NCI-H1417 treated with DMSO at 0.1 percent for 48 hours (cell line): ENCODE data around the gene ZNF446.
"Not testable (repeated sequence)": the region's sequence is repeated elsewhere in the genome, so short reads cannot be mapped to it uniquely, and the experiment has no call there.

ENCODE experiments used
- DNase-seq: peaks from one replicate; lab custom pipeline; 2025; lab: John Stamatoyannopoulos, UW

Gene ZNF446

DNA sequence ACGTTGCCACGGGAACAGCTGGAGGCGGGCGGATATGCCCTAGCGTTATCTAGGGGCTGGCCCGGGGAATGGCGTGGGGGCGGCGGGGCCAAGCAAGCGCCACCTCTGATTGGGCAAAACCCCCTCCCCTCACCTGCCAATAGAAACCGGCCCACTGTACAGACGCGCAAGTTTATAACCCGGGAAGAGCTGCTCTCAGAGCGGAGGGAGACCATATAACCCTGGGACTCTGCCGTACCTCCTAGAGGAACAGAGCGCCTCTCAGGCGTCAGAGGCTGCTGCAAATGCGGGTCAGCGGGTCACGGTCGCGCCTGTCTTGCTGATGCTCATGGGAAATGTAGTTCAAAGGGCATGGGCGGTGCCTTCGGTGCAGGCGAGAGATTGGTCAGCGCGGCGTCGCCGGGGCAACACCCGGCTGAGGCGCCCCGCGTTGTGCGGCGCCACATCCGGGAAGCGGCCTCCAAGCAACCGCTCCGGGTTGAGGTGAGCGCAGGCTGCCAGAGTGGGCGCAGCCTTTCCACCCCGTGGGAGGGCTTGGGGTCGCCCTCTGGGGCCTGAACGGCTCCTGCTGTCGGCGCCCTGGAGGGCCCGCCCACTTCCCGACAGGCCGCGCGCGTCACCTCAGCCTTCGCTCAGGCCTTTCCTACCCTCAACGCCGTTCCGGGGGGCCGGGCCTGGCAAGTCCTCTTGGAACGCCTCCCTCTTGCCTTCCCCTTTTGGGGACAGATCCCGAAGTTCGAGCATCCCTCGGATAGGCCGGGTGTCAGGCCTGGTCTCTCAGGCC lies at the start of gene ZNF446:
ZNF446 (plus strand) TSS at position 639 of the 784 bp plus-strand sequence. CDS start 867 bp downstream, outside the sequence.
- DNase-seq = peak; percentile 80

DNA sequence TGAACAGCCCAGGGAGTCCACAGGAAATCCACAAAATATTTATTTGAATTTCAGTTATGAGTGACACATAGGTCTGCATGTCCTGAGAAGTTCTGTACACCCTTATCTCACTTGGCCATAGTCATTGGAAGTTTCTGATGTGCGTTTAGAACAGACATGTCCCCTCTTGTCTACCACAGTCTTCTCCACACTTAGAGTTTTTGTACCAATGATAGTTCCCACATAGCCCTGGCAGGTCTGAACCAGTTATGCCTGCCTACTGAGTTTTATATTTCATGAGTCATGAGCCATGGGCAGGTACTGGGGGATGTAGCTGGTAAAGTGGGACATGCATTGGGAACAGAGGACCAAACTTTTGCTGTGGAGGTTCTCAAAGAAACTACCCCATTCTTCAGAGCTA lies 47.5 kb upstream of the ZNF446 start:
- no peak for DNase-seq

- DNase-seq = no peak
Observed at GRCh38 chr19:58429745-58430144, 46.4 kb upstream of the ZNF446 start.

- DNase-seq = no peak
Observed at GRCh38 chr19:58434217-58434616, 41.9 kb upstream of the ZNF446 start.

DNA sequence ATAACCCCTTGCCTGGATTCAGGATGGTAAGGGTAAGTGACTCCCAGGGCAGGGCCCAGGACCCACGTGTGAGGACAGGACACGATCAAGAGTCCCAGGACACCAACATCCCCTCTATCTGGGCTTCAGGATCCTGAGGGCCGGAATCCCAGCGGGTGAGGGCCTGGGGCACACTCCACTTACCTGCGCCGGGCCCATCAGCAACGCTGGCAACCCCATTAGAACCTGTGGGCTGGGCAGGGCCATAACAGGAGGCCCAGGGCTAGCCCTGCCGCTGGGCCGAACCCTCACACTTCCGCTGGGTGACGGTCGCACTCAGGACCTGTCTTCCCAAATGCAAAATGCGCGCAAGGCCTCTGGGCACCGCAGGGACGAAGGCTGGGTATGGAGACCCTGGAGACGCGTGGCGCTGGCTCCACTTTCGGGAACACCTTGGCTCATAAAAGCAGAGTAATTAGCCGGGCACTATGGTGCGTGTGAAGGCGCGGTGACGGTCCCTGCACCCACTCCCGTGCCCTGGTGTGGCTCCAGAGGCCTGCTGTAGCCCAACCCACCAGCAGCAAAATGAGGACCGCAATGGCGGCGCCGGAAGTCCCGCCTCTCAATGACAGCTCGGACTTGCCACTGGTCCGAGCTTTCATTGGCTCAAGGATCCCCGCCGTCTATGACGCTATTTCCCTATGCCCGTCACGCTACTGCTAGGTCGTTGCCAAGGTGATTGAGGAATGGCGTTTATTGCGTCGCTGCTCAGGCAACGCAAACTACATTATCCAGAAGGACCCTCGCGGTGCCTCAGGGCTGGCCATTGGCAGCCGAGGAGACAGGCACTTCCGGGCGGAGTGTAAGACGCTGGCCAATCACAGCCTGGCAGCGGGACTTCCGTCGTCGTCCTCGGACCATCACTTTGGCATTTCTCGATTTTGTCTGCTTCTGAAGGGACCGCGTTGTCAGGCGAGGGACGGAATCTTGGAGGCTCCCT lies 36.3 kb upstream of the ZNF446 start, which contains the start of gene ZNF132:
ZNF132 (minus strand) TSS at position 578 of the 979 bp plus-strand sequence; CDS start at position 246, 332 bp downstream.
- DNase-seq = peak; percentile 80

DNA sequence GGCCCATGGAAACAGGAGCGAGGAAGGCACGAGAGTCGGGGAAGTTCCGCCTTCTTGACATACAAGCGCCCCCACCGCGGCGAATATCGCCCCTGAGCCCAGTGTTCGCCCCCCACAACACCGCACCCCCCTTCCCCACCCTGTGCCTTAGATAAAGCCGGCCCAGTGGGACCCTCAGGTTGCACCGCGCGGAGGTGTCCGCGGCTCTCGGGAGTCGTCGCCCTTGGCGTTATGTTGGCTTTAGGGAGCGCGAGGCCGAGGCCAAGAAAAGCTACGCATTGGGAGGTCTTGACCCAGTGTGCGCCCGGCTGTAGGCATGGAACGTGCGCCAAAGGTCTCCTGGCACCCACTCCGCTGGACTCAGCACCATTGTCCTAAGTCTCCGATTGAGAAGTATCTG lies 35.6 kb upstream of the ZNF446 start:
- DNase-seq = no peak

- DNase-seq = not testable (repeated sequence)
Observed at GRCh38 chr19:58442986-58443385, 33.2 kb upstream of the ZNF446 start.

DNA sequence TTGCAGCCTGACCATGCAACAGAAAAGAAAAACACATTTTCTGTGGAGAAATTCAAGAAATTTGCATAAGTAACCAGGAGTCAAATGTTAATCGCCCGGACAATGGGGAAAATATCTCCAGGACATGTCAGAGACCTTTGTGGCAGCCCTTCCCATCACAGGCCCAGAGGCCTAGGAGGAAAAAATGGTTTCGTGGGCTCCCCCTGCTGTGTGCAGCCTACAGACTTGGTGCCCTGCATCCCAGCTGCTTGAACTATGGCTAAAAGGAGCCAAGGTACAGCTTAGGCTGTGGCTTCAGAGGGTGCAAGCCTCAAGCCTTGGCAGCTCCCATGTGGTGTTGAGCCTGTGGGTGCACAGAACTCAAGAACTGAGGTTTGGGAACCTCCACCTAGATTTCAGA lies 27.3 kb upstream of the ZNF446 start:
- not testable (repeated sequence) for DNase-seq

DNA sequence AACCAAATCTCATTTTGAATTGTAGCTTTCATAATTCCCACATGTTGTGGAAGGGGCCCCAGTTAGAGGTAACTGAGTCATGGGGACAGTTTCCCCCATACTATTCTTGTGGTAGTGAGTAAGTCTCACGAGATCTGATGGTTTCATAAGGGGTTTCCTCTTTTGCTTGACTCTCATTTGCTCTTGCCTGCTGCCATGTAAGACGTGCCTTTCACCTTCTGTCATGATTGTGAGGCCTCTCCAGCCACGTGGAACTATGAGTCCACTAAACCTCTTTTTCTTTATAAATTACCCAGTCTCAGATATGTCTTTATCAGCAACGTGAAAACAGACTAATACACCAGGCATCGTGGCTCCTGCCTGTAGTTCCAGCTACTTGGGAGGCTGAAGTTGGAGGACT lies 26.2 kb upstream of the ZNF446 start:
- DNase-seq = not testable (repeated sequence)

DNA sequence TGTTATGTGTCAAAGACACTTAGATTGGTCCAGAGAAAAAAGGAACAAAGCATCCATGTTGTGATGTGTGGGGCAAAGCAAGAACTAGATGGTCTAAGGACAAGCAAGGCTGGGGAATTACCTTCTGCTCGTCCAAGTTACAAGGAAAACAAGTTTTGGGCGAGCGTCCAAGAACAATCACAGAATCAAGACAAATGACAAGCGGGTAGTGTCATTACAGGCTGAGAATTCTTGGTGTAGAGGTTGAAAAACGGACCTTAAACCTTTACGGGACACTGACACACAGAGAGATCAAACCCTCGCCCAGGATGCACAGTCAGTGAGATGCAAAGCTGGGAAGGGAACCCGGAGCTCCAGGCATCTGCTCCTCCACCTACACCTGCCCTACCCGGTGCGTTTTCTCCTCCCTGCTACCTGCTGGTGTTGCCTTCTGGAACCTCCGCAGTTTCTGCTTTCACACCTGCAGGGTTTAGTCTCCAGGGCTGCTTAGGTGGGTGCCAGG lies 25.2 kb upstream of the ZNF446 start:
- no peak for DNase-seq

DNA sequence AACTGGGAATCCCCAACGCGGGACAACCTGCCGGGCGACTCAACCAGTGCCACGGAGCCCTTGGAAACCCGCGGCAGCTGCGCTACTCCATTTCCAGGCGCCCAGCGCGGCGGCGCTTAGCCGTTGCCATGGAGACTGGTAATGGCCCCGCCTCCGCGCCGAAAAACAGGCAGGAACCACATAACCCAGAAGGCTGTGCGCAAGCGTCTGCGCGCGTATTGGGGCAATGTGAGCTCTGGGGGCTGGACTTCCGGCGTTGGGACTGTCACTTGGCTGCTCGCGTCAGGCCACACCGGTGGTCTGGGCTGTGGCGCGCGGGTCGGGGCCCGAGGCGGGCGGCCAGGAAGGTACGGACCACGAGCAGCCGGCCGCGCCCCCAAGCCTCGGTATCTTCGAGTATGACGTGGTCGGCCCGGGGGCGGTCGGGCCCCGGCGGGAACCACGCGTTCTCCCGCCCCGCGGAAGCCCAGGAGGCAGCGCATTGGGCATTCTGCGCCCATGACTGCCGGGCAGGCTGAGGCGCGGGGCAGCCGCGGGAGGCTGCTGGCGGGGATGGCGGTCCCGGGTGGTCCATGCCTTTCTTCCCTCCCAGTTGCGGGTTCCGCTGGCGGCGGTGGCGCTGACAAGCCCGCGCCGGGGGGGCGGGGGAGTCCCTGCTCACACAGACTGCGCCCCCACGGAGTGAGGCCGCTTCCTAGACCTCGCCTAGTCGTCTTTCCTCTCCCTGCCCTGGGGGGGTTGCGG lies 24.6 kb upstream of the ZNF446 start, which contains the start of gene ZNF324B:
ZNF324B (plus strand) TSS at position 265 of the 744 bp plus-strand sequence. CDS start 2,080 bp downstream, outside the sequence.
- DNase-seq = peak; percentile 68

GRCh38 chr19:58453743-58454142 lies 22.4 kb upstream of the ZNF446 start:
- no peak for DNase-seq

DNA sequence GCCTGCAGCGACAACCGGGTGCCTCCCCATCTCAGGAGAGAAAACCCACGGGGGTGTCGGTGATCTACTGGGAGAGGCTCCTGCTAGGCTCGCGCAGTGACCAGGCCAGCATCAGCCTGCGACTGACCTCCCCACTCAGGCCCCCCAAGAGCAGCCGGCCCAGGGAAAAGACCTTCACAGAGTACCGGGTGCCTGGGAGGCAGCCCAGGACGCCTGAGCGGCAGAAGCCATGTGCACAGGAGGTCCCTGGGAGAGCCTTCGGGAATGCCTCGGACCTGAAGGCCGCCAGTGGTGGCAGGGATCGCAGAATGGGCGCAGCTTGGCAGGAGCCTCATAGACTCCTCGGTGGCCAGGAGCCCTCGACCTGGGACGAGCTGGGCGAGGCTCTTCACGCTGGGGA lies 20.8 kb upstream of the ZNF446 start:
- no peak for DNase-seq

- no peak for DNase-seq
Observed at GRCh38 chr19:58456111-58456510, 20.0 kb upstream of the ZNF446 start.

GRCh38 chr19:58460039-58460438 lies 16.1 kb upstream of the ZNF446 start:
- no peak for DNase-seq

GRCh38 chr19:58466089-58466759 lies 9.9 kb upstream of the ZNF446 start:
- DNase-seq = no peak

DNA sequence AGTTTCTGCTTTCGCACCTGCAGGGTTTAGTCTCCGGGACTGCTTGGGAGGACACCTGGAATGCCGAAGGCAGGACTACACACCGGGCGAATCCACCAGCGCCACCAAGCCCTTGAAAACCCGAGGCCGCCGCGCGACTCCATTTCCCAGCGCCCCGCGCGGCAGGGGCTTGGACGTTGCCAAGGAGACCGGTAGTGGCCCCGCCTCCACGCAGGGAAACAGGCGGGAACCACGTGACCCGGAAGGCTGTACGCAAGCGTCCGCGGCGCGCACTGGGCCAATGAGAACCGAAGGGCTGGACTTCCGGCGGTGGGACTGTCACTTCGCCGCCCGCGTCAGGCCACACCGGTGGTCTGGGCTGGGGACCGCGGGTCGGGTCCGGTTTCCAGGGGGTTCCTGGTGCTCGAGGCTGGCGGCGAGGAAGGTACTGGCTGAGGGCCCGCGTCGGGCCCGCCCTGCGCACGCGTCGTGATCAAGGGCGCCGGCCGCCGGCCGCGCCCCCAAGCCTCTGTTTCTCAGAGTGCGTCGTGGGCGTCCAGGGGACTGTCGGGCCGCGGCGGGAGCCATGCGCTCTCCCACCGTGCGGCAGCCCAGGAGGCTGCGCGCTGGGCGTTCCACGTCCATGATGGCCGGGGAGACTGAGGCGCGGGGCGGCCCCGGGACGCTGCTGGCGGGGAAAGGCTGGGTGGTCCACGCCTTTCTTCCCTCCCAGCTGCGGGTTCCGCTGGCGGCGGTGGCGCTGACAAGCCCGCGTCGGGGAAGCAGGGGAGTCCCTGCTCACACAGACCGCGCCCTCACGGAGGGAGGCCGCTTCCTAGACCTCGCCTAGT lies 9.2 kb upstream of the ZNF446 start, which contains the start of gene ZNF324:
ZNF324 (plus strand) TSS at position 321 of the 830 bp plus-strand sequence. CDS start 2,106 bp downstream, outside the sequence.
- peak; percentile 74 for DNase-seq

DNA sequence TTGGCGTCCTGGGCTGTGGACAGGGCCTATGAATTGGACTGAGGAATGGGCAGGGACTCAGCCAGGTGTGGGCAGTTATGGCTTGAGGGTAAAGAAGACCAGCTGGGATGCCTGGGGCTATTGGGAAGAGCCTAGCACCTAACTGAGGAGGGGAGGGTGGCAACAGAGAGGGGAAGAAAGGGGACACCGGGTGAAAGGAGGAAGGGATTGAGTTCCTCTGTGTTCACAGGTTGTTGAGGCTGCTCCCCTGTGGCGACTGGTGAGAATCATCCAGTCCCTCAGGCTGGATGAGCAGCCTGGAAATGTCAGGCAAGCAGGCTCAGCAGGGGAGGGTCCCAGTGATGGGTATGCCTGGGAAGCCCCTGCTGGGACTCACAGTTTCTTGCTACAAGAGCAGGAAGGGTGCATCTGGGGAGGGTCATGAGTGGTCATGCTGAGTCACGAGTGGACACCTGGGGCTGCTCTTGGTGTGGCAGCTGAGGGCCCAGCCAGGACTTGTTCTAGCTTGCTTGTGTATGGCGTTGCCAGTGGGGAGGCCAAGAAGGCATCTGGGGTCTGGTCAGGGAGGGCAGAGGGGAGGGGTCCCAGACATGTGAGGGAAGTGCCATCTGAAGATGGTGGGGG lies 7.8 kb upstream of the ZNF446 start:
- no peak for DNase-seq

DNA sequence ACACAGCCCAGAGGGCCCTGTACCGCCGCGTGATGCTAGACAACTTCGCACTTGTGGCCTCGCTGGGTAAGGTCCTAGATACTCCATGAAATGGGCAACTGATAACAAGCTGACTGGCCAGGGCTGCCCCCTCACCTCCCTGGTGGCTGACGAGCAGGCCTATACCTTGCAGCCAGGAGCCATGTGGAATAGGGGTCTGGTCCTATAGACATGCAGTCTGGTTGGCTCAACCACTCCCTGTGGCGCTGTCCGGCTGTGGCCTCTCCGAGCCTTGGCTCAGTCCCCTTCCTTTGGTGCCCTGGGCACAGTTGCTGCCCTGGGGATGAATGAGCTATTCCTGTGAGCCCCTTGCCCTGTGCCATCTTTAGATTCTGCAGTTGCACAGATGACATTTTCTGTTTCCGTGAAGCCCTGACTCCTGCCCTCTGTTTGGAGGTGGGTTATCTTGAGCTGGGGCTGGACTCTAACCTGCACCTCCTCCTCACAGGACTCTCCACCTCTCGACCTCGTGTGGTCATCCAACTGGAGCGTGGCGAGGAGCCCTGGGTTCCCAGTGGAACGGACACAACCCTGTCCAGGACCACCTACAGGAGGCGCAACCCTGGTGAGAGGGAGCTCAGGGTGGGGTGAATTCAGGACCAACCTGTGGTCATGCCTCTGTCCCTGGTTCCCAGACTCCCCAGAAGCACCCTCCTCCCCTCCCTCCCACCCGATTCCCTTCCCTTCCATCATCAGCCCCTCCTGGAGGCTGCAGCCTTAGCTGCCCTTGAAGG lies 6.7 kb upstream of the ZNF446 start:
- no peak for DNase-seq
